T1000 (cell line): Measurements from ENCODE around the gene NINL.
"Not testable (repeated sequence)": the region's sequence is repeated elsewhere in the genome, so short reads cannot be mapped to it uniquely, and the experiment has no call there.

Experiments
- DNase-seq: peaks from one replicate; lab custom pipeline; 2025; ENCODE audit warnings: mixed read lengths; lab: John Stamatoyannopoulos, UW

Gene NINL

DNA sequence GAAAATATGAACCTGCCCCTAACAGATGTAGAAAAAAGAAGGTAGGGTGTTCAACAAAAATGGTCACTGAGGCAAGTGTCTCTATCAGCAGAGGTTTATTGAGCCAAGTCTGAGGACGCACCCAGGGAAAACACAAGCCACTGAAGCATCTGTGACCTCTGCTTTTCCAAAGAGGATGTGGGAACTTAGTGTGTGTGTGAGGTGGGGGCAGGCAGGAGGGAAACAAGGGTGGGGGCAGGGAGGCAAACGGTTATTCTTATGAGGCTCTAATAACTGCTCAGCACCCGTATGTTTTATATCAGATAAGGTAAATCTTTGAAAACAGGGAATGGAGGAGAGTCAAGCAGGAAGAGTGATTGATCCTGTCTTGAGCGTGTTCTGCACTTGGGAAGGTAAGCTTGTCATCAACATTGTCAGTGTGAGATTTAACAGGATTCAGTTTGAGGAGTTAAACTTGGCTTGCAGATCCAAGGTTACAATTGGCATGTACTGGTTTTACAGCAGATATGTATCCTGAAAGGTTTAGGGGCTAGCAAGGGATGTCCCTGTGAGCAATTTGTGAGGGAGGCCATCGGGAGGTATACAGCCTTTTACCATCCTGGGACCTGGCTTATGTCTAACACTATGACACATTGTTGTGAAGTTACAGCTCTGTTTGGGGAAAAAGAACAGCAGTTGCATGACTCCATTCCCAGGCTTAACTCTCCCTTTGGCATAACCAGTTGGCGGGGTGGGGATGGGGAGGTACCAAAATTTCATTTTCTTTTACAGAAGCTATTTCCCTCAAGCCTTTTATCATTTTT, 33.7 kb downstream of the NINL start:
- no peak for DNase-seq

DNA sequence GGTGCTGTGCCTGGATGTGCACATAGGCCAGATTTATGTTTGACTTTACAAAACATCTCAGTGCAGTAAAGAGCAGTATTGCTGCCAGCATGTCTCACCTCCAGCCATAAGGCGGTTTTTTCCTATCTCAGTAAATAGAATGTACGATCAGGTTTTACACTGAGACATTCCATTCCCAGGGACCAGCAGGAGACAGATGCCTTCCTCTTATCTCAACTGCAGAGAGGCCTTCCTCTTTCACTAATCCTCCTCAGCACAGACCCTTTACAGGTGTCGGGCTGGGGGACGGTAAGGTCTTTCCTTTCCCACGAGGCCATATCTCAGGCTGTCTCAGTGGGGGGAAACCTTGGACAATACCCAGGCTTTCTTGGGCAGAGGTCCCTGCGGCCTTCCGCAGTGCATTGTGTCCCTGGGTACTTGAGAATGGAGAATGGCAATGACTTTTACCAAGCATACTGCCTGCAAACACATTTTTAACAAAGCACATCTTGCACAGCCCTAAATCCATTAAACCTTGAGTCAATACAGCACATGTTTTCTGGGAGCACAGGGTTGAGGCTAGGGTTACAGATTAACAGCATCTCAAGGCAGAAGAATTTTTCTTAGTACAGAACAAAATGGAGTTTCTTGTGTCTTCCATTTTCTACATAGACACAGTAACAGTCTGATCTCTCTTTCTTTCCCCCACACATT, 34.5 kb downstream of the NINL start:
- DNase-seq, result not testable (repeated sequence)

DNA sequence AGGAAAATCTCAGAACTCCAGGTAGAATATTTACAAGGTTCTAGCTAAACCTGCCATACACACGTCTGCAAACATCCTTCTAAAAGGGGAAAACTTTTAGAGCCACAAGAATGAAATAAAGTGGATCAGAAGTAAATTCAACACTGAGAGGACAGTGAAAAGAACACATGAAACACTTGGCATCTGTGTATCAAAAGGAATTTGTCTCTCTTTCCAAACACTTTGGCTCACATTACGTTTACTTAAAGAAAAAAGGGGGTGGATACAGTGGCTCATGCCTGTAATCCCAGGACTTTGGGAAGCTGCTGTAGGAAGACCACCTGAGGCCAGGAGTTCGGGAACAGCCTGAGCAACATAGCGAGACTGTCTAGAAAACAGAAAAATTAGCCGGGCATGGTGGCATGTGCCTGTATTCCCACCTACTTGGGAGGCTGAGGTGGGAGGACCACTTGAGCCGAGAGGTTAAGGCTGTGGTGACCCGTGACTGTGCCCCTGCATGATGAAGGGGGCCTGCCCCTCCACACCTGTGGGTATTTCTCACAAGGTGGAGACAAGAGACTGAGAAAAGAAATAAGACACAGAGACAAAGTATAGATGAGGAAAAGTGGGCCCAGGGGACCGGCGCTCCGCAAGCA, 35.4 kb downstream of the NINL start:
- no peak for DNase-seq

DNA sequence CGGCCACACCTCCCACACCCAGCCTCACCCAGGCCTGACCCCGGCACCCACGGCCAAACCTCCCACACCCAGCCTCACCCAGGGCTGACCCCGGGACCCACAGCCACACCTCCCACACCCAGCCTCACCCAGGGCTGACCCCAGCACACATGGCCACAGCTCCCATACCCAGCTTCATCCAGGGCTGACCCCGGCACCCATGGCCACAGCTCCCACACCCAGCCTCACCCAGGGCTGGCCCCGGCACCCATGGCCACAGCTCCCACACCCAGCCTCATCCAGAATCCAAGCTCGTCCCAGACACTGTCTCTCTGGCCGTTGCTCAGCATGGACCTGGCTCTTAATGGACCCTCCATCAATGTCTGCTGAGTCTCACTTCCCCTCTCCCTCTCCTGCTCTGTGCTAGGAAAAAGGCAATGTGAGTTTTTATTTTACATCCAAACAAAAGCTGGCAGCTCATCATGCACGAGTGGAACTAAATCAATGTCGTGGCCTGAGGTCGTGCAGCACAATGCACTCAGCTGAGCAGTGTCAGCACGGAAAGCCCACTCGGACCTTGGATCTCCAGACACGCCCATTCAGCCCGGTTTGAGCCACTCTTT, 36.1 kb downstream of the NINL start:
- DNase-seq, result no peak

DNA sequence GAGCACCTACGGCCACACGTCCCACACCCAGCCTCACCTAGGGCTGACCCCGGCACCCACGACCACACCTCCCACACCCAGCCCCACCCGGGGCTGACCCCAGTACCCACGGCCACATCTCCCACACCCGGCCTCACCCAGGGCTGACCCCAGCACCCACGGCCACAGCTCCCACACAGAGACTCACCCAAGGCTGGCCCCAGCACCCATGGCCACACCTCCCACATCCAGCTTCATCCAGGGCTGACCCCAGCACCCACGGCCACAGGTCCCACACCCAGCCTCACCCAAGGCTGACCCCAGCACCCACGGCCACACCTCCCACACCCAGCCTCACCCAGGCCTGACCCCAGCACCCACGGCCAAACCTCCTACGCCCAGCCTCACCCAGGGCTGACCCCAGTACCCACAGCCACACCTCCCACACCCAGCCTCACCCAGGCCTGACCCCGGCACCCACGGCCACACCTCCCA, 36.7 kb downstream of the NINL start:
- DNase-seq, result no peak

DNA sequence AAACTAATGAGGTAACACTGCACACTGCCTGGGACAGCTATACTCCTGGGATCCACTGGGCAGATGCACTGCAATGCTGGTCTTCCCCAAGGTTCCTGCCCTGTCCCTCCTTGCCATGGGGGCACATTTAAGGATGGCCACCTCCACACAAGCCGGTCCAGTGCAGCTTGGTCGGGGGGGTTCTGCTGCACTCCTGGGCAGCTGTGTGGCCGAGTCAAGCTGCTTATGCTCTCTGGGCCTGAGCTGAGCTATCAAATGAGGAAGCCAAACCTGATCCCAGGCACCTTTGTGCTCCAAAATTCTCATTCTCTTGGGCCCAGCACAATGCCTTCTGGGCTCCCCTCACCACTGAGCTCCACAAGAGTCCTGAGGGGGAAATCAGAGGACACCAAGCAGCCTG, 37.3 kb downstream of the NINL start:
- DNase-seq, result no peak

DNA sequence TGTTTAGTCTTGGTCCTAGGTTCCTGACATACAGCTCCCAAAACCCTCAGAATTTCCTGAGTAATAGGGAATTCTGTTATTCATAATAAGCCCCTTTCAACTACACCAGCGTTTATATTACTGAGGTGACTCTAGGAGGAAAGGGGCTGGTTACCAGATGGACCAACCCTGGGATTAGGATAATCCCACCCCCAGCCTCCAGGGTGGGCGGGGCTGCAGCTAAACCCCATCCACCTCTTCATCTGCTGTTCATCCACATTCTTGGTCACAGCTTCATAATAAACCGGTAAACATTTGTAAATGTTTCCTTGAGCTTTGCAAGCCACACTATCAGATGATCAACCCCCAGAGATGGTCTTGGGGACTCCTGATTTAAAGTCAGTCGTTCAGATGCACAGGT, 38.3 kb downstream of the NINL start:
- no peak for DNase-seq

DNA sequence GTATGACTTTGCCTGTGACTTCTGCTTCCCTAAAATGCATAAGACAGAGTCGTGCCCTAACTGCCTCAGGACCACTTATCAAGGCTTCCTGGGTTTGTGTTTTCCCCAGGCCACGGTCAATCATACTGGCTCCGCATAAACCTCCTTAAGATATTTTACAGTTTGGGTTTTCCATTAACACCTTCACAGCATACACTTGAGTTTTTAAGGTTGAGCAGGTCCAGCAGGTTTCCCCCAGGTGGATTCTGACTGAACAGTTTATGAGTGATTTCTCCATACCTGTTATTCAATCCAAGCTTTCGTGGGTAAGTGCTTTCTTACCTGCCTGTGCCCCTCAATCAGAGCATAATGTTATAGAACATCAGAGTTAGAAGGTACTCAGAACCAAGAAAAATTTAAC, 39.3 kb downstream of the NINL start:
- no peak for DNase-seq

DNA sequence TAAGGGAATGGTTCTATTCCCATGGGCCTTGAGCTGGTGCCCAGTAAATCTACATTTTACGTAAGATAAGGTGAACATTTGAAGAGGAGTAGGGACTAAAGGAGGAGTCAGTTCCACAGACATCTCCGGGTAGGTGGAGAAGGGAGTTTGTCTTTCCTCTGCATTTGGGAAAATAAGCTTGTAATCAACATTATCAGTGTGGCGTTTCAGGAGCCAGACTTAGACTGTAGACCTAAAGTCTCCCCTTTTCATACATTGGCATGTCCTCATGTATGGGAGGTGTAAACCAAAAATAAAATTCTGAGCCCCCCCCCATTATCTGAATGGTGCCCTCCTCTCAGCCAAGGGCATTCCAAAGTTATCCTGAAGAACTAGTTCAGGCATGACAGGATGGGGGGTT, 40.2 kb downstream of the NINL start:
- DNase-seq, result no peak

DNA sequence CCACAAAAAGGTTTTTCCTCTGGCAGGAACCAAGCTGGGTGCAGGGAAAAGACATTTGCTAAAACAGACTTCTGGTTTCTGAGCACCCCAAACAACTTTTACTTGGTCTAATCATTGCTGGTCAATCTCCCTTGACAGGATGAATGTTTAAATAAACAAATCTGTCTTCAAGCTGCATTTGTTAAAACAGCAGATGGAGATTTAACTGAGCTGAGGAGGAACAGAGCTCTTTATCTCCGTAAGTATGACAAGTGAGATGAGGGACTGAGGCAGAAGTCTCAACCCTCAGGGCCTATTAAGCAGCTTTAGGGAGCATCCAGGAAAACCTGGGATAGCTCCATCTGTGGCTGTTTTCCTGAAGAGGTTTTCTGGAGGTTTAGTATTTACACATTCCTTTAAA, 40.6 kb downstream of the NINL start:
- no peak for DNase-seq

DNA sequence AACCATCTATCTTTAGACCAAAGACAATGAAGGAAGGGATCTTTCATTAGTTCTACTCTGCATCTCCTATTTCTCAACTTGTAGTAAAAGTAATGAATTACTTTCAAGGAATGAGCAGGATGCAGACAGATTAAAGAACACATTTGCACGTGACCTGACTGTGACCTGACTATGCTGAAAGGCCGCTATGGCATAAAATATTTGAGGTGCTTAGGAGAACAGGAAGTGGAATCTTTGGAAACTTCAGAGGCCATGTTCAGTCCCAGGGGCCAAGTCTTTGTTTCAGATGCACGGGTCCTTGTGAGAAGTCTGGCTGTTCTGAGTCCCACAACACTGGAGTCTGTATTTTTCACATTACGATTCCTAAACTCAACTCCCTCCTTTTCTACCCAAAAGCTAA, 41.0 kb downstream of the NINL start:
- no peak for DNase-seq

DNA sequence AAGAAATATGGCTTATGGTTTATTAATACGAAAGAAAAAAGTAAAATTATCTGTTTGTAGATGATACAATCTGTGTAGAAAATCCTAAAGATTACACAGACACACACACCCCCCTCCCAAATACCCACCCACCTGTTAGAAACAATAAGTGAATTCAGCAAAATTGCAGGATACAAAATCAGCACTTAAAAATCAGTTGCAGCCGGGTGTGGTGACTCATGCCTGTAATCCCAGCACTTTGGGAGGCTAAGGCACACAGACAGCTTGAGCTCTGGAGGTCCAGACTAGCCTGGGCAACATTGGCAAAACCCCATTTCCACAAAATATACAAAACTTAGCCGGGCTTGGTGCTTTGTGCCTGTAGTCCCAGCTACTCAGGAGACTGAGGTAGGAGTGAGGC, 42.3 kb downstream of the NINL start:
- DNase-seq, result peak; percentile 3

DNA sequence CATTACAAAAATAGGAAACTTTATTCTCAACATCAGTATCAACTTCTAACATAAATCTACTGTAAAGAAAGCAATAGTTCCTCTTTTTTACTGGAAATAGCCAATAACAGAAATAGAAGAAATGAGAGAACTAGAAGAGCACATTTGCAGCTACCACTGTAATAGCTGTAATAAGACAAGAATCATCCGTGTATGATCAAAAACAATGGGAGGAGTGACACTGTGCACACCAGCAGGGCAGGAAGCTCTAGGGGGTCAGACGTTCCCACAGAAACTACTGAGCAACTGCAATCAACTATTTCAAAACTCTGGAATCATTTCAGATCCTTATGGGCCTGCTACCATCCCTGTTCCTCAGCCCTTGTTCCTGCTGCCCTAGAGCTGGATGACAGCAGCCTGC, 43.7 kb downstream of the NINL start:
- DNase-seq, result no peak

DNA sequence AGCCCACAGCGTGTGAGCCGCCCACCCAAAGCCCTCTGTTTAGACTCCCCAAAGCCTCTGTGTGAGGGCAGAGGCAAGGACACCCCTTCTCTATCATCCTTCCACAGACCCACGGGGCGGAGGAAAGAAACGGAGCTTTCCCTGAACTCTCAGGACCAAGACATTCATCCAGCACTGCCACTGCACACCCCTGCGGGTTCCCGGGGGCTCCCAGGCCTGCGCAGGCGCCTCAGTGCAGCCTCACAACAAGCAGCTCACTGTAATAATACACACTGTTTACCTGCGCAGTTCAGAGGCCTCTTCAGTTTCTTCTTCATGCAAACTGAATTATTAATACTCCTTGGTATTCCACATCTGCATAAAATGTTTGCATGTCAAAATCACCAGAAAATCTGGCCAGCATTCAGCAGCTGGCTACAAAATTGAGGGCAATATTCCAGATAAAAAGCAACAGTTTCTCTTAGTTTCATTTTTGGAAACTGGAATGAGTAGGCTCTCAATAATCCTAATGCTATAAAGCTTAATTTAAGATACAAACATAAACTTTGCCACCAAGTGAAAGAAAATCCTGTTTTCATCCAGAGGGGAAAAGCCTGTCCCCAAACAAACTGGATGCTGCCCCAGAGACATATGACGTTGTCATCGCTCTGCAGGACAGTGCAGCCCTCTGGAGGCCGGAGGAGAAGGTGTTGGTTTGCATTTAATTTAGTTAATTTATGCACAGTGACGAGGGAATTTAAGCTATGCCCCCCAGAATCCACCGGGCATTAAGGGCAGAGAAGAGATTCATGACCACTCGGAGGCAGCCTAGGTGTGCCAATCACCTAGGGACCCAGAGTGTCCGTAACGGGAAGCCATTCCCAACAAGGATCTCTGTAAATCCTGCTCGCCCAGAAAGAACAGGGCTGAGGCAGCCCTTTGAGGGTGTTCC, 45.3 kb downstream of the NINL start:
- no peak for DNase-seq

DNA sequence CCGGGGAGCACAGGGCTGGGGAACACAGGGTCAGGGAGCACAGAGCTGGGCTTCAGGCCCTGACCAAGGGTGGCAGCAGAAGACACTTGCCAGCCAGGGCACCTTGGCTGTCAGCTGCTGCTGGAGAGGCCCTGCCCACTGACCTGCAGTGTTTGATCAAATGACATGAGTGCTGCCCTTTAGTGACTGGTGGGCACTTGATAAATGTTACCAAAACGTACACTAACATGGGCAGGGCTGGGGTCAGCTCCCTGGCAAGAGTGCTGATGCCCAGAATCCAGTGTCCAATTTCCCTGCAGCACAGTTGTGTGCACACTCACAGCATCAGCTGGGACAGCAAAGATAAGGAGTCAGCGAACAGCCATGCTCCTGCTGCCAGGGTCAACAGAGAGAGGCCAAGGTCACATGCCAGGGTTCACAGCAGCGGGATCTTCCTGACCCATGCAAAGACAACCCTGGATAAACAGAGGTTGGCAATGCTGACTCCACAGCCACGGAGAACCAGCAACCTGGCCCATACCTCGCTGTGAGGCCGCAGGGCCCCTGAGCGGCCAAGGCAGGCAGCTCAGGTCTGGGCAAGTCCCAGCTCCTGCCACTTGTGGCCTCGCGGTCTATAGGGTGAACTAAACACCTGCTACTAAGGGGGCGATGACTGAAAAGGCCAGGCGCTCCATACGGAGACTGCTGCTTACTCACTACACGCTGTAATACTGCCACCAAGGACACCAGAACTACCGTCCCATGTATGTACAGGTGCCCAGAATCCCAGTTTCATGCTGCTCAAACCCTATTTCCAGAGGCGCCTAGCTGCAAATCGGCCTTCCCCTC, 46.3 kb downstream of the NINL start:
- DNase-seq, result no peak

DNA sequence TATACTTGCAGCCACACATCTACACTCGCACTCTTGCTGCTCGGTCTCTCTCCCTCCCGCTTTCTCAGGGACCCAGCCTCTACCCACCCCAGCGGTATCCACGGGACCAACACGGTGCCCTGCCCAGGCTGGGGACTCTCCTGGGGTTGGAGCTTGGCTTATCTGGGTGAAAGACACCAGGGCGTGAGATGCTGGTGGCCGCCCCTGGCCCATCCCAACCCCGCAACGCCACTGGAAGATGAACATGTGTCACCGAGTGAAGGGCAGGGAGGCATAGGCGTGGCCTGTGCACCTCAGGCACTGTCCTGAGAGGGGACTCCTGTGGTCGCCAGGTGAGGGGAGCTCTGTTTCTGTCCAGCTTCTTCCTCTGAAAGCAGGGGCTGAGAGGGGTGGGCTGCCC, 47.4 kb downstream of the NINL start:
- DNase-seq, result no peak

DNA sequence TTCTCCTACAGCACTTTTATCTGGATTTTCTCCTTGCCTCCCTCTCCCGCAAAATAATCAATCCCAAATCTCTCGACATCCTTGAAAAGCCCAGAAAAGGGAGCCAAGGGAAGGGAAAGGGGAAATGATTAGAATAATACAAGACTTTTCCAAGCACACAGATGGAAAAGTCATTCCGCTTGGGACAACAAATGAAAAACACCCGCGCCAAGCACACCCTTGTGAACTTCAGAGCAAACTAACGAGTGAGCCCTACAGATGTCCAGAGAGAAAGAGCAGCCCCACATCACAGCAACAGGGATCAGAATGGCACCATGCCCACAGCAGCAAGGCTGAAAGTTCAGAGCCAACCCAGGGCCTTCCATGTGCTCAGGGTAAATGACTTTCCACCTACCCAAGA, 49.6 kb downstream of the NINL start:
- DNase-seq, result no peak

DNA sequence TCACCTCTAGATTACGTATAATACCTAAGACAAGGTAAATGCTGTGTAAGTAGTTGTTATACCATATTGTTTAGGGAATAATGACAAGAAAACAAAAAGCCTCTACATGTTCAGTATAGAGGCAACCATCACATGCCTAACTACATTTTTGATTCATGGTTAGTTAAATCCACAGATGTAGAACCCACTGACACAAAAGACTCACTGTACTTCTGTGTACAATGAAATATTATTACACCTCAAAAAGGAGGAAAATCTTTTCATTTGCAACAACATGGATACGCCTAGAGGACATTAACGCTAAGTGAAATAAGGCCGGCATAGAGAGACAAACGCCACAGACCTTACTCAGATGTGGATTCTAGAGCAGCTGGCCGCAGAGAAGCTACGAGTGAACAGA, 50.5 kb downstream of the NINL start:
- DNase-seq, result no peak

DNA sequence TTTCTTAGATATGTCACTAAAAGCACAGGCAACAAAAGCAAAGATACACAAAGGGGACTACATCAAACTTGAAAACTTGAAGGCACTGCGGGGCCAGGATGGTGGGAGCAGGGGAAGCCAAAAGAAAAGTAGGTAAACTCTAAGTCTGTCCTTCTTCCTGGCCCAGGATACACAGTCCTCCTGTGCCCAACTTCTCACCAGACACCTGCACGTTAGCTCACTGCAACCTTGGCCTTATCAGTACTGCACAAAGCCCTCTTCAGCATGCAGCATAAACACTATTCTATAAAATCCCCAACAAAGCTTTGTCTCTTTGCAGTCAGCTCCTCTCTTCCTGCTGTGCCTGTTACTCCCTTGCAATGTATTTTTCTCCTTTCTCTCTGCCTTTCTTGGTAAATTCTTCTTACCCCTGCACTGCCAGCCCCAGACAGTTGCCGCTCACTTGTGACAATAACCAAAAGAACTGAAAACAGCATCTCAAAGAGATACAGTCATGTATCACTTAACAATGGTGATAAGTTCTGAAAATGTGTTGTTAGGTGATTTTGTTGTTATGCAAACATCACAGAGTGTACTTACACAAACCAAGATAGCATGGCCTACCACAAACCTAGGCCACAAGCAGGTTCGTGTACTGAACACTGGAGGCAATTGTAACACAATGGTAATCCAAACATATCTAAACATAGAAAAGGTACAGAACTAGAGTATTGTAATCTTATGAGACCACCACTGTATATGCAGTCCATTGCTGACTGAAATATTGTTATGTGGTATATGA, 51.2 kb downstream of the NINL start:
- no peak for DNase-seq

DNA sequence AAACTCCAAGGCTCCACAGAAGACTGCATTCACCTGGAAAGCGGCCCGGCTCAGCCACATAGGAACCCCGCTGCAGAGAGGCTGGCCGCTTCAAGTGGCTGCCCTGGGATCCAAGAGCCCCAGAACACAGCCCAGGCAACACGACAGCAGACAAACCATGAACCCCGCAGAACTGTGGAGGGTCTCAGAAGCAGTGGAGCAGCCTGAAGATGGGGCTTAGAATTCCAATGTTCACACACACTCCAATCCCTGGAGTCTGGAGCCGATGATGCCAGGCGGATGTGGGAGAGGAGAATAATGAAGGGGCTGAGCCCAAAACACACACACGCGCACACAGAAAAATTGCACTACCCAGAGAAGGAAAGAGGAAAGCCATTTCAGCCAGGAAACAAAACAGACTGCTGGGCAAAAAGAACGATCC, 52.4 kb downstream of the NINL start:
- DNase-seq, result no peak
